ENCODE results near the gene CCL21.

DNA sequence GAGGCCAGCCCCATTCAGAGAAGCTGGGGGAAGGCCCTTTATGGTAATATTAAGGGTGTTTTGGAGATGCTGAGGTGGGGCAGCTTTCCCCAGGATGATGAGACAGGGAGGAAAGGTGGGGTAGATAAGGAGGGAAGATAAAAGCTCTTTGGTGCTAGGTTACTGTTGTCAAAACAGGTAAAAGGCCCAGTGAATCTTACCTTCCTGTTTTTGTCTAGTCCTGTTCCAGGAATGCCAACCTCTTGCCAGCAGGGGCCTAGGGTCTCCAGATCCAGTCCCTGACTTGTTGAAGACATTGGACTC lies 46.7 kb downstream of the CCL21 start:
- TF ChIP-seq POLR2A (IDR thresholded peaks at IDR 0.05) (no peak), POLR2AphosphoS5 (IDR thresholded peaks at IDR 0.05) (no peak)

All from prostate gland (tissue), 1 donor.